Right renal cortex interstitium (tissue), 3 donors: ENCODE results near the gene STX18. TPM values are rescaled to one million over a fixed set of nuclear protein-coding genes. Genes with fewer than 3 reads are reported as not detected.
"Not testable (repeated sequence)": the region's sequence is repeated elsewhere in the genome, so short reads cannot be mapped to it uniquely, and the experiment has no call there.

Experiments used
- DNase-seq, 3 donors: peaks; one replicate each; pipeline ENCODE4 v3.0.0-alpha.2; 2013; ENCODE audit warnings: low read depth in 3 of 3, low spot score in 2 of 3
- polyA plus RNA-seq, 3 donors: library from polyadenylated mRNA; unstranded; fragments of 120-200 nt; gene quantifications; one replicate each; pipeline ENCODE4 v1.2.1, GENCODE V29; 2013; ENCODE audit not compliant: insufficient read length in 3 of 3

Gene STX18
- polyA plus RNA-seq, 3 donors: 73.9 to 82.1 (median 80.7) TPM

DNA sequence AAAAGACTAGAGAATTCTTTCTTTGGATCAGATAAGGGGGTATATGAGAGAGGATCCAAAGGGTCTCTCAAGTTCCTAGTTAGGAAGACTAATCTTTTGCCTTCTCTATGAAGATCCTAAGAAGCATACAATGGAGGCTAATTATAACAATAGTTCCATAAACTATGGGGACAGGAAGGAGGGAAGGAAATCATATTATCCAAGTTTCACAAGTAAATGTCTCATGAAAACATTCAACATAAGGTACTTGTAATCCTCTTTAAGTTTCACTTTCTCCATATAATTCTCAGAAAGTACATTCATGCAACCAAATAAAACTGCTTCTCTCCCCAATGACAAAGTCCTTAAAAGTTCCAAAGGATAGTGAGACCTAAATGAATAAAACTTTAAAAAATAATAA lies 27.1 kb downstream of the STX18 start:
- DNase-seq: no peak

DNA sequence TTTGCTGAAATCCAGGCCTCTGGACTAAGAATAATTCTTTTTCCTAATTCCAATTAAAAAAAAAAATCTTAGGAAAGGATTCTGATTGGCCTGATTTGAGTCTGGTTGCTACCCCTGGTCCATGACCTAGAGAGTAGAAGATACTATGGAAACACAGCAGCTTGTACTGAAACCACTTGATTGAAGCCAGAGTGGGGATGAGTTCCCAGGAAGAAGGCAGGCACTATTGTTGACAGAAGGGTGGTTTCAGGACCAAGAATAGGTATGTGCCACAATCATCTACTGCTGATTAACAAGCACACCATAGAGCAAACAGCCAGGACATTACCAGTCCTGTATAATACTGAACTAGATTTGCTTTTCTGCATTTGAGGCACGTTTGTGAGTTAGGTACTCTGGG lies 29.6 kb downstream of the STX18 start:
- DNase-seq: no peak

DNA sequence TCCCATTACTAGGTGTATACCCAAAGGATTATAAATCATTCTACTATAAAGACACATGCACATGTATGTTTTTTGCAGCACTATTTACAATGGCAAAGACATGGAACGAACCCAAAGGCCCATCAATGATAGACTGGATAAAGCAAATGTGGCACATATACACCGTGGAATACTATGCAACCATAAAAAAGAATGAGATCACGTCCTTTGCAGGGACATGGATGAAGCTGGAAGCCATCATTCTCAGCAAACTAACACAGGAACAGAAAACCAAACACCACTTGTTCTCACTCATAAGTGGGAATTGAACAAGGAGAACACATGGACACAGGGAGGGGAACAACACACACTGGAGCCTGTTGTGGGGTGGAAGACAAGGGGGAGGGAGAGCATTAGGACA lies 31.2 kb downstream of the STX18 start:
- not testable (repeated sequence) for DNase-seq

DNA sequence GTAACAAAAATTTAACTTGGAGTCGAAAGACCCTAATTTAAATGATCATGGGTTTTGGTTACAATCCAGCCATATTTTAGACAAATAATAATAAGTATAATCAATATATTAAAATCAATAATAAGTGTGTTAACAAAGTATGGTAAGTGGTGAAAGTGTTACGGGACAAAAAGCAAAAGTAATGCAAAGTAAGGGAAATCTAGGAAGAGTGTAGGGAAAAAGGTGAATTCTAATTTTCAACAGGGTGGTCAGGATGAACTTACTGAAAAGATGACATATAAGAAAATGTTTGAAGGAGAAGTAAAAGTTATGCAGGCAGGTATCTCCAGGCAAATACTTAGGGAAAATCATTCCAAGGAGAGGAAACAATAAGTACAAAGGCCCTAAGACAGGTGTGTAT lies 32.3 kb downstream of the STX18 start:
- DNase-seq: no peak

DNA sequence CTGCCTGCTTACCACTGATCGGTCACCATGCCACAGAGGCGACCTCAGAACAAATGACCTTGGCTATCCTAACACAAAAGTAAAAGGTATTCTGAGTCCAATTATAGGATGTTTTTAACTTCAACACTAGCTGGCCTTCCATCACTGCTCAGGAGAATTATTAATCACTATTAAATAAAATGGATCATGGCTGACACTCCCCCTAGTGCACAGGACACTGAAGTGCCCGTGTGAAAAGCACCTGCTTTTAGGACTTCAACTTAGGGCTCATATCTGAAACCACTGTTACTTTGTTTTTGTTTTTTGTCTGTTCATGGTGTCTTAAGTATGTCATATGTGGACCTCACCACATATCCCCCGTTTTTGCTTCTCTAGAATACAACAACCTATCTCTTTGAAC lies 33.9 kb downstream of the STX18 start:
- no peak for DNase-seq

DNA sequence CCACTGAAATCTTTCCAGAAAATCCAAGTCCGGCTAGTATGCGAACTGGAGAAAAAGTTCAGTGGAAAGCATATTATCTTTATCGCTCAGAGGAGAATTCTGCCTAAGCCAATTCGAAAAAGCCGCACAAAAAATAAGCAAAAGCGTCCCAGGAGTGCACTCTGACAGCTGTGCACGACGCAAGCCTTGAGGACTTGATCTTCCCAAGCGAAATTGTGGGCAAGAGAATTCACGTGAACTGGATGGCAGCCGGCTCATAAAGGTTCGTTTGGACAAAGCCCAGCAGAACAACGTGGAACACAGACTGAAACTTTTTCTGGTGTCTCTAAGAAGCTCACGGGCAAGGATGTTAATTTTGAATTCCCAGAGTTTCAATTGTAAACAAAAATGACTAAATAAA lies 34.4 kb downstream of the STX18 start:
- no peak for DNase-seq

DNA sequence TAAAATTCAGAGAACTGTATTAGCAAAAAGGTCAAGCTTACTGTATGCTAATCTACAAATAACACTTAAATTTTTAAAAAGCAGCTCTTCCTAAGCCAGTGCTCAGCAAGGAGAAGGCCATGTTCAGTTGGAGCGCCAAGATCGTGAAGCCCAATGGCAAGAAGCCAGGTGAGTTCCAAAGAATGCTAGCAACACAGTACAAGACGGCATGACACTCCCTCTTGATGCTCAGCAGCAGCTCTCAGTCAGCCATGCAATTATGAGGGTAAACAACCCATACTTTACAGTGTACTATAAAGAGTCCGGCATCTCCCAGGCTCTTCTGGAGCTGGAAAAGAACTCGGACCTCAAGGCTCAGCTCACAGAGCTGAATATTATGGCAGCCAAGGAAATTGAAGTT lies 34.9 kb downstream of the STX18 start:
- no peak for DNase-seq

DNA sequence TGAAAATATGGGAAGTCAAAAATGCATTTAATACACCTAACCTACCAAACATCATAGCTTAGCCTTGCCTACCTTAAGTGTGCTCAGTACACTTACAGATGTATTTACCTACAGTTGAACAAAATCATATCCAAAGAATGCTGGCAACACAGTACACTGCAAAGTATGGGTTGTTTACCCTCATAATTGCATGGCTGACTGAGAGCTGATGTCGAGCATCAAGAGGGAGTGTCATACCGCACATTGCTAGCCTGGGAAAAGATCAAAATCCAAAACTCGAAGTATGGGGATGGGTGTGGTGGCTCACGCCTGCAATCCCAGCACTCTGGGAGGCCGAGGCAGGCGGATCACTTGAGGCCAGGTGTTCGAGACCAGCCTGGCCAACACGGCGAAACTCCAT lies 36.6 kb downstream of the STX18 start:
- not testable (repeated sequence) for DNase-seq

DNA sequence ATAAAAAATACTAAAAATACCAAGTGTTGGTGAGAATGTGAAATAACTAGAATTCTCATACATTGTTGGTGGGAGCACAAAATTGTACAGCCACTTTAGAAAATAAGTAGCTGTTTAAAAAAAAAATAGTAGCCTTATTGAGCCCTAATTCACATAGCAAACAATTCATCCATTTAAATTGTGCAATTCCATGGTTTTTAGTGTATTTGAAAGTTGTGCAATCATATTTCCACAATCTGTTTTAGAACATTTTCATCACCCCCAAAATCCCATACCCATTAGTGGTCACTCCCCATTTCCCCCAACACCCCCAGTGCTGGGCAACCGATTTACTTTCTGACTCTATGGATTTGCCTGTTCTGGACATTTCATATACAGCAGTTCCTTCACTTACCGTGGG lies 37.1 kb downstream of the STX18 start:
- DNase-seq: no peak

DNA sequence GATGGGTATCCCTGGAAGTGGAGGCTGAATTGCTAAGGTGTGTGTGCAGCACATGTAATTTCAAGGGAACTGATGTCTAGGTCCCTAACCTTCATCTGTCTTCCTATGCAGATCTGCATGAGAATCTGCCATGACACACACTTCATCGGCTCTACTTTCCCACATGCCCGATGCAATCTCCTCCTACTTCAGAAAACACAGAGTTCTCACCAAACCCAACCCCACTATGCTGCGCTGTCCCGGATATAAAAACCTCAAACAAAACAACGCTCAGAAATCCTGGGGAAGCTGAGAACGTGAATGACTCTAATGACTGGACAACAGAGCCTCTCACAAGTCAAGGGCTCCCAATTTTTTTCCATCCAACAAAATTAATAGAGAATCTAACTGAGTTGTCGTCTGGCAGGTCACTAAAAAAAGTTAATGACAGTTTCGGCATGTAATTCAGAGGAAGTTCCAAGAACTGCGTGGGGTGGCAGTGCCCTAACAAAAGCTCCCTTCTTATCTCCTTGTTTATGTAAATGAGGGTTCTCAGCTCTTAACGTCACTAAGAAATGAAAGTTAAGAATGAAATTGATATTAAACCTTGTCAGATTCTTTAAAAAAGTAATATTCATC lies 39.0 kb downstream of the STX18 start:
- no peak for DNase-seq

DNA sequence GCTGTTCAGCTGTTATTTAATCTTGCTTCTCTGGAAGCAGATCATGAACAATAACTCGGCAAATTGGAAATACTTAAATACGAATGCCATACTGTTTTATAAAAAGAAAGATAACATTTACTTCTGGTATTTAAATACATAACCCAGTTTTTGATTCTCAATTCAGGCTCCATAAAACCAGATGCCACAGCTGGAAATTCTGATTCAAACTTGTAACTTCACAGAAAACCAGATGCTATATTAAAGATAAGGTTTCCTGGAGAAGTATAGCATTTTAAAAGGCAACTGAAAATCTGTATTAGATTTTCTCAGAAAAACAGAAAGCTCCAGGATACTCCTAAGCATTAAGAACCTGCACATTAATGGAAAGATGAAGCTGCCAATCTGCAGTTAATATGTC lies 40.2 kb downstream of the STX18 start:
- no peak for DNase-seq

DNA sequence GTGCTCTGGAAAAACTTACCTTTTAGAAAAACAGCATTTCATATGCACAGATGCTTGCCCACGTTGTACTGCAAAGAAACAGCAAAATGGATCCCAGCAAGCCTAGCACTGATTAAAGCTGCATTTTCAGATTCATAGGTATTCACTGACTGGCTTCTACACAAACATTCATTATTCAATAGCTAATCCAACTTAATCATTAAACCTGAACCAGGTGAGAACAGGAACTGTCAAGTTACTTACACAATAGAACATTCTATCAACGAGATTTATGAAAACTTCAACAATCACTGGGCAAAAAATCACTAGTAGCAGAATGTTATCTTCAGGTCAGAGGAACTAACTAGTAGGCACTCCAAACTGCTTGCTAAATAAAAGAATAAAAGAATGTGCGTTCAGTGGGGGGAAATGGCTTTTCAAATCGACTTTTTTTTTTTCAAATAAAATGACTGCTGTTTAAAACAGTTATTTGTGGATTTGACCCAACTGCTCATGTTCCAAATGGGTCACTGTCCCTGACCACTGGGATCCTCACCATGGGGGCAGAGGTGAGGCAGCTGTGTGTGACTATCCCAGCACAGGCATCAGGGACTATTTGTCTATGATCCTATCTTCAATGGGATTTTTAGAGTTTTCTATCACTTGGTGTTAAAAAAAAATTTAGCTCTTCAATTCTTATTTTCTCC lies 42.3 kb downstream of the STX18 start:
- no peak for DNase-seq

DNA sequence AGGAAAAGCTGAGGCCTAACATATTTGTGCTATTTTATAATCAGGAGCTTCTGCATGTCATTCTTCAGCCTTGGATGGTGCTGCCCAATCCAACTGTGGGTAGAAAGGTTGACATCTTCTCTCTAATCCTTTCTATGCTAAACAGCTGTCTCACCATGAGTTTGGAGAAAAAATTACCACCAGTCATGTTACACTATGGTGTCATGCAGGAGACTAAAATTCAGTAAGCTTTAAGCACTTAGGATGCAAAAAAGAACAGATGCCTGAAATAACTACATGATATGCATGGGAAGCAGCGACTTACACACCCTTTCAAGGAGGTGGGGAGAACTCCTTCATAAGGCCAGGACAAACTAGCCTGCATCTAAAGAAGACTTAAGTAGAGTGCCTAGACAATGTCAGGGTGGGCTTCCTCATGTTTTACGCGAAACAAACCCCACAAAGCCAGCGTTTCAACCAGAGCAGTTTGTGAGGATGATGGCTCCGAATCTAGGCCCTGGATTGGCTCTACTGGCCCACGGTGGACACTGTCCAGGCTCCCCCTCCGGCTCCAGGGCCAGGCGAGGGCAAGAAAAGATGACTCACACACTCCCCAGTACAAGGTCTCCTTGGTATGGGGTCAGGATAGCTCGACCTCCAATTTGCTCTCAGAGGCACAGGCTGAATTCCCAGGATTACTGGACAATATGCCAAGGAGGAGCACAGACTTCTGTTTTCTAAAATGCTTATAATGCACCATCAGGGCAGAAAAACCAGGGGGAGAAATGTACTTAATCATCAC lies 45.1 kb downstream of the STX18 start:
- no peak for DNase-seq

DNA sequence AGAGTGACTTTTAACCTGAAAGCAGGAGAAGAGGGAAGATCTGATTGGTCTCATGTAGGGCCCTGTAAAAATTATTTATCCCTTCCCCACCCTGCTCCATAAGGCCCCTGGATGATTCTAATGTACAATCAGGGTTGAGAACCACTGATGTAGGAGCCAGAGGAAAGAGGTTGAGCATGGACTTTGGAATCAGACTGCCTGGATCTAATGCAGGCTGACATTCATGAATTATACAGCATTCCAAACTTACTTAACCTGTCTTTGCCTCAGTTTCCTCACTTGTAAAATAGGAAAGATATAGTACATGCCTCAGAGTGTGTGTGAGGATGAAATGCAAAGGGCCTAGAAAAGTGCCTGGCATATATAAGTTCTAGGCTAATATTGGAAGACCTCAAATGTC lies 47.0 kb downstream of the STX18 start:
- DNase-seq: no peak

DNA sequence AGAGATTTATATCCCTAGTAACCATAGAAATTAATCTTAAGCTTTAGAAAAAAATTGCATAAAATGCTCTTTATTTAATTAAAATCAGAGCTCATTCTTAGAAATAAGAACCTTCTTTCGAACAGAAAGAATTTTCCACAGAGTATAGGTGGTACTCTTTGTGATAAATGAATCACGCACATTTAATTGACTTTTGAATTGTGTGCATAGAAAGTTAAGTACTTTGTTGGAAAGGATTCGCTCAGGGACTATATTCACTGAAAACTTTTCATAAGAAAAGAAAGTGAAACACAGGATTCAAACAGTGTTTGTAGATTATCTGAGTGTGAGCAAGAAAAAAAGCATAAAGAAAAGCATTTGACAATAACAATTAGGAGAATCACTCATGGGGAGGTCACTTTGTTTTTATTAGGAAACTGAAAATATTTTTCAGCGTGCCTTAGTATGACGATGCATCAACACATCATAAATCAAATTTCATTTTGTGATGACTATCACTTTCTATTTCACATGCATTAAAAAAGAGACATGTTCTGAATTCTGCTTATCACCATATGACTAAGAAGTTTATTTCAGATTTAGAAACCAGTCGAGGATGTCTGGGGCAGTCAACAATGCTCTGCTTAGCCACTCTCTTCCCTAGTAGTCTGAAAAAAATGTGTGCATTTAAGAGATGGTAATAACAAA lies 49.5 kb downstream of the STX18 start:
- DNase-seq: no peak

DNA sequence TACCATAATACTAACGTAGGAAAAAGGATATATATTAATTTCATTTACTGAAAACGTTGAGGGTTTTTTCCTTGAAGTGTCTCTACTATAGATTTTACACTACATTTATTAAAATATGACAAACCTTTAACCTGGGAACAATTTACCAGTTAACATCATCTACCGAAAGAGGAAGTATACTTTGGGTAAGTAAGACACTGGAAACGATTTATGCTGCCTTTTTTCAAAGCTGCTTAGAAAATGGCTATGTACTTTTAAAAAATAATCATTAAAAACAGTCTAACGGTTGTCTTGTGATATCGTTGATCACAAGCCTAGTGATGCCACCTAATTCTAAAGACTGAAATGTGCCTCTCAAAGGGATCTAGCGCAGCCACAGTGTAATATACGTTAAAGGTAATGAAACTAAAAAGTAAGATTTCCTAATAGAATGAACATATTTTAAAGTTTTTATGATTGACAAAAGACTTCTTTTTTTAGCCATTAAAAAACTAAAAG lies 50.4 kb downstream of the STX18 start:
- no peak for DNase-seq

DNA sequence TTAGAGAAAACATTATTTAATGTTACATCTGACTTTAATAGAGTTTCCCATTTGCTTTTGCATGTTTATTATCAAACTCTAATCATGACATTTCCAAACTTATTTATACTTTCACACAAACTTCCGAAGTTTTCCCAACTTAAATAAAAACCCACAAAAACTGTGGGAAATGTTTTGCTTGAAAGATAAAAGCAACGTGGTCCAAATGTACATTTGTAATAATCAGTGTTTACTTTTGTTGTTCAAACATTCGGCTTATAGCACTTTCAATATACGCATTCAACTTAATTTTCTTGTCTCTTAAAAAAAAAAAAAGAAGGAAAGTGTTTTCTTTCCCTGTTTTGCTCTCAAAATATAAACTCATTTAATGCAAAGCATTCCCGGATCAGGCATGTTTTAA lies 51.0 kb downstream of the STX18 start:
- no peak for DNase-seq

DNA sequence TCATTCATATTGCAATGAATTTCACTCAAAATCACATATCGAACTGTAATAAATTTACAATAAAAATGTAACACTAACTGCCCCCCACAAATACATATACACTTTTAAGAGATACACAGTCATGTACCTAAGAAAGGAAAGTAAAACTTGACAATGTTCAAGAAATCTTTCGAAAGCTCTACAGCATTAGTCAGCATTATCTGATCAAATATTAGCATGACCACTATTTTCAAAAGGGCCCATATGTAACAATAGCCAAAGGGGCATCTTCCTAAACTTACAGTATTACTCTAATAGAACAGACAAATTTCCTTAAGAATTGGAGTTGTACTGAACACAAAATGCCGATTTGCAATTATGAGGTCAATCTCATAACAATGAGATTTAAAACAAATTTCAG lies 51.8 kb downstream of the STX18 start:
- no peak for DNase-seq

DNA sequence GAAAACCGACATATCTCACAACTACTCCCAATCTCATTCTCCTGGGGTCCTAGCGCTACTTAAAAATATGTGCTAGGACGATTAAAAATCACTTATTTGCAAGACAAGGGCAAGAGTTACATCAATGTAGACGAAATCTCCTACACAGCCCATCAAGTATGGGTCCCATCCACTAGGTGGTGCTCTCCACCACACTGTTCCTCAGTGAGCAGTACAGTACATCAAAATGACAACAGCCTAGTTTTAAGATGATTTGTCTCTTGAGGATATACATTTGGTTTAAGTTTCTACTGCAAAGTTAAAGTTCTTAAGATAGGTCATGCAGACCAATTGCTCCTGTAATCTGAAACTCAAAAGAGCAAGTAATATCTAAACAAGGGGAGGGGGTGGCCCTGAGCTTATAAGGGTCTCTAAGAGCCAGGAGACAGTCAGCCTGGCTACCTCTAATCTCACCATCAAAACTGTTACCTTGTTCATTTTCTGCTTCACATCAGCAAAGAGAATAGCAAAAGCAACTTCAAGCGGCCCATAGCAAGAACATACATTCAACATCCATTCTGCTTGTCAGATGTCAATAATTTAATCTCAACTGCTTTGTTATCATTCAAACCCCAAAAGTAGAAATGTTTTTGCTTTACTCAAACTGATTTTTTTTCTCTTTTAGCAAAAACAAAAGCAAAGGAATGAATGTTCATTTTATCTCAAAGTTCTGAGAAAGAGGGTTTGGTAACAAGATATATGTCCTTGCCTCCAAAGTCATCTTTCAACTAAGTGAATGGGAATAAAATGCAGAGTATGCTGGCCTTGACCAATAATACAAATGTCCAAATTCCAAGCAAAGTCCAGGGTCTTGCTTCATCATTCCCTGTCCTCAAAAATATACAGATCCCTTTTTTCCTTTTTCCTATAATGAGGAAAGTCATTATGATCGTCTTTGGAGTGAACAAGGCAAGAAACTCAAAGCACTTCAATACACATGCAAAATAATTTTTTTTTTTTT lies 53.1 kb downstream of the STX18 start:
- DNase-seq: peak; percentile 52 to 63 (median 58)

DNA sequence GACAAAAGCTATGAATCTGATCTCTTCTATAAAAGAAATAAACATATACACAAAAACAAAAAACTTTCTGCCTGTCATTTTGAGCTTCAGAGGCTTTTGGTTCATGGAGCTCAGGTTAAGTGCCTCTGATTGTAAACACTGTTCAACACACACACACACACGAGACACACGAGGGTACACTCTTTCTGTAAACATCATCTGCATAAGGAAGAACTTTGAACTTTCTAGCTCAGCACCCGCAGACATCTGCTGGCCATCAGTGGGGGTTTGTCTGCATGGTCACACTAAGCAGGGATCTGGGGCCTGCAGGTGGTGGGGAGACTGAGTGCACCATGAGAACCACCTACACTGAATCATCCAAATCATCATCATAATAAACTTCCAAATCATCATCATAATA lies 54.9 kb downstream of the STX18 start:
- no peak for DNase-seq
